CD14-positive monocyte (primary cell): Measurements from ENCODE around the gene WWOX. TPM values are rescaled to one million over a fixed set of nuclear protein-coding genes. Genes with fewer than 3 reads are reported as not detected.

ENCODE experiments used
- DNase-seq, 3 donors: peaks; one replicate each; pipeline ENCODE4 v3.0.0-alpha.2; 2011 to 2022
- H2AFZ ChIP-seq: 2 replicates; pipeline ENCODE4 v1.6.0; 2012; ENCODE audit warnings: mild to moderate bottlenecking, low read depth, low read length, inconsistent platforms; ENCODE audit not compliant: insufficient read depth, poor library complexity, severe bottlenecking
- H3K27ac ChIP-seq, 2 donors: 1 replicate in 1 of 2; 2 replicates in 1 of 2; pipeline ENCODE4 v1.5.1; 2012 to 2013; ENCODE audit warnings: low read length in 2 of 2, control low read depth in 1 of 2, inconsistent platforms in 1 of 2, low read depth in 1 of 2, mild to moderate bottlenecking in 1 of 2
- H3K27me3 ChIP-seq, 2 donors: one replicate each; pipeline versions ENCODE4 v1.6.0 to v1.6.1; 2011 to 2013; ENCODE audit warnings: low read length in 2 of 2; ENCODE audit not compliant: control insufficient read depth in 2 of 2, insufficient read depth in 2 of 2
- H3K36me3 ChIP-seq, 2 donors: replicated peaks in 1 of 2; 1 replicate in 1 of 2; 2 replicates in 1 of 2; pipeline versions ENCODE4 v1.5.1 to v1.6.1; 2012 to 2013; ENCODE audit warnings: low read length in 2 of 2, control low read depth in 1 of 2, inconsistent platforms in 1 of 2, mild to moderate bottlenecking in 1 of 2; ENCODE audit not compliant: insufficient read depth in 2 of 2, control insufficient read depth in 1 of 2
- H3K4me1 ChIP-seq, 2 donors: 1 replicate in 1 of 2; 2 replicates in 1 of 2; pipeline versions ENCODE4 v1.5.1 to v1.6.1; 2012 to 2013; ENCODE audit warnings: low read length in 2 of 2, control low read depth in 1 of 2, inconsistent platforms in 1 of 2, mild to moderate bottlenecking in 1 of 2, moderate library complexity in 1 of 2; ENCODE audit not compliant: insufficient read depth in 2 of 2, control insufficient read depth in 1 of 2
- H3K4me2 ChIP-seq: replicated peaks from 2 replicates; pipeline ENCODE3; 2012; ENCODE audit warnings: low read length, moderate library complexity, mild to moderate bottlenecking; ENCODE audit not compliant: poor library complexity, severe bottlenecking; ENCODE audit errors: extremely low read depth
- H3K4me3 ChIP-seq, 3 experiments: fragments of 200-600 bp in 1 of 3; sonication (generic) in 1 of 3; replicated peaks in 1 of 3; 1 replicate in 2 of 3; 2 replicates in 1 of 3; pipeline ENCODE4 v1.5.1; 2011 to 2013; ENCODE audit warnings: low read length in 3 of 3, mild to moderate bottlenecking in 3 of 3, control low read depth in 2 of 3, low read depth in 2 of 3, inconsistent platforms in 1 of 3, moderate library complexity in 1 of 3
- H3K79me2 ChIP-seq: 2 replicates; pipeline ENCODE4 v1.6.0; 2012; ENCODE audit warnings: mild to moderate bottlenecking, control low read depth, inconsistent platforms, low read length, moderate library complexity; ENCODE audit not compliant: insufficient read depth
- H3K9ac ChIP-seq: 2 replicates; pipeline ENCODE4 v1.6.0; 2017; ENCODE audit warnings: low read length, mild to moderate bottlenecking; ENCODE audit not compliant: insufficient read depth, poor library complexity, severe bottlenecking
- H3K9me3 ChIP-seq, 2 donors: replicated peaks in 1 of 2; 1 replicate in 1 of 2; 2 replicates in 1 of 2; pipeline versions ENCODE4 v1.5.1 to v1.6.1; 2012 to 2013; ENCODE audit warnings: low read length in 2 of 2, control low read depth in 1 of 2; ENCODE audit not compliant: control insufficient read depth in 1 of 2, insufficient read depth in 1 of 2
- H4K20me1 ChIP-seq: 2 replicates; pipeline ENCODE4 v1.6.0; 2012; ENCODE audit warnings: mild to moderate bottlenecking, low read length, control low read depth, moderate library complexity; ENCODE audit not compliant: insufficient read depth
- H3K27ac Mint-ChIP-seq, 7 donors: one replicate each; pipeline ENCODE4 v1.8.0; 2020; ENCODE audit warnings: mild to moderate bottlenecking in 7 of 7, mixed read lengths in 7 of 7, moderate library complexity in 6 of 7, inconsistent platforms in 2 of 7
- H3K27me3 Mint-ChIP-seq, 3 donors: one replicate each; pipeline ENCODE4 v1.8.0; 2021 to 2022; ENCODE audit warnings: low read depth in 3 of 3, mild to moderate bottlenecking in 3 of 3, mixed read lengths in 3 of 3, moderate library complexity in 3 of 3, inconsistent platforms in 1 of 3
- H3K36me3 Mint-ChIP-seq, 2 donors: one replicate each; pipeline ENCODE4 v1.8.0; 2020; ENCODE audit warnings: mixed read lengths in 2 of 2, inconsistent platforms in 1 of 2, mild to moderate bottlenecking in 1 of 2
- H3K4me1 Mint-ChIP-seq: one replicate; pipeline ENCODE4 v1.8.0; 2020; ENCODE audit warnings: mild to moderate bottlenecking, mixed read lengths
- H3K4me3 Mint-ChIP-seq, 2 donors: one replicate each; pipeline ENCODE4 v1.8.0; 2020; ENCODE audit warnings: mild to moderate bottlenecking in 2 of 2, mixed read lengths in 2 of 2, moderate library complexity in 1 of 2
- H3K9me3 Mint-ChIP-seq, 7 donors: one replicate each; pipeline ENCODE4 v1.8.0; 2020 to 2022; ENCODE audit warnings: mixed read lengths in 7 of 7, mild to moderate bottlenecking in 6 of 7, moderate library complexity in 6 of 7, inconsistent platforms in 2 of 7
- CTCF ChIP-seq: fragments of 200-600 bp; IDR thresholded peaks from one replicate; pipeline ENCODE4 v1.8.0; 2022; ENCODE audit warnings: antibody characterized with exemption, mild to moderate bottlenecking
- WGBS: methylation state at CpG from one replicate; pipeline ENCODE4 v1.1.5; 2013; ENCODE audit warnings: missing lambda C conversion rate; ENCODE audit not compliant: insufficient coverage; 5-methylcytosine and 5-hydroxymethylcytosine counted together
- intact Hi-C, 2 donors: fragments of 100-400 bp; cut with micrococcal nuclease; formaldehyde crosslinking; loops; one replicate each; pipeline versions ENCODE4 v1.15.0 to v1.15.1; 2023
- polyA plus RNA-seq, 3 donors: library from polyadenylated mRNA; depleted of rRNA in 1 of 3; unstranded in 2 of 3; stranded (reverse) in 1 of 3; fragments of 300-500 nt in 2 of 3; fragments of >200 nt in 1 of 3; fragmentation: Illumina TruSeq in 2 of 3; gene quantifications; 1 replicate in 2 of 3; 2 replicates in 1 of 3; pipeline ENCODE4 v1.2.3, GENCODE V29; 2012 to 2021

WWOX gene
- polyA plus RNA-seq, 3 donors: 4.0 to 7.0 (median 6.3) TPM

GRCh38 chr16:79055251-79055970, 956.0 kb downstream of the WWOX start:
- WGBS: 92% methylated on average over 2 of the region's 3 CpGs
- peaks cover 0 to 1% (median 0%) of the 10 kb centered on the region in 7 donors for H3K9me3 Mint-ChIP-seq

GRCh38 chr16:79061181-79061580, 961.7 kb downstream of the WWOX start:
- no peaks in the 10 kb centered on the region for H3K9me3 Mint-ChIP-seq
- WGBS: 93% methylated on average over 4 of the region's 6 CpGs
- Histone ChIP-seq H3K9me3 (no peaks in the 10 kb centered on the region), H3K9ac (no peak overlapping the region), H4K20me1 (no peaks in the 10 kb centered on the region), H3K27ac (no peak overlapping the region), H3K4me2 (no peak overlapping the region), H3K27me3 (no peaks in the 10 kb centered on the region), H3K79me2 (no peaks in the 10 kb centered on the region), H3K4me3 (no peak overlapping the region), H3K4me1 (no peaks in the 10 kb centered on the region), H2AFZ (no peak overlapping the region), H3K36me3 (no peaks in the 10 kb centered on the region)
- peaks cover 0 to 8% (median 2%) of the 10 kb centered on the region in 3 donors for H3K27me3 Mint-ChIP-seq
- no peaks in the 10 kb centered on the region for H3K4me1 Mint-ChIP-seq
- no peaks in the 10 kb centered on the region for H3K36me3 Mint-ChIP-seq
- DNase-seq: no peak
- intact Hi-C loops: no loop called here
- TF ChIP-seq CTCF: no peak
- no peak overlapping the region for H3K4me3 Mint-ChIP-seq
- H3K27ac Mint-ChIP-seq: no peak overlapping the region

More at GRCh38 chr16:79055251-79055970, 956.0 kb downstream of the WWOX start:
- Histone ChIP-seq H3K4me3 (no peak overlapping the region), H2AFZ (no peak overlapping the region), H3K4me1 (no peaks in the 10 kb centered on the region), H3K36me3 (no peaks in the 10 kb centered on the region), H4K20me1 (no peaks in the 10 kb centered on the region), H3K79me2 (no peaks in the 10 kb centered on the region), H3K27me3 (no peaks in the 10 kb centered on the region), H3K4me2 (no peak overlapping the region), H3K9me3 (no peaks in the 10 kb centered on the region), H3K27ac (no peak overlapping the region), H3K9ac (no peak overlapping the region)
- no peaks in the 10 kb centered on the region for H3K4me1 Mint-ChIP-seq
- intact Hi-C loops: no loop called here
- peaks cover 0 to 3% (median 2%) of the 10 kb centered on the region in 3 donors for H3K27me3 Mint-ChIP-seq
- H3K4me3 Mint-ChIP-seq: no peak overlapping the region
- no peaks in the 10 kb centered on the region for H3K36me3 Mint-ChIP-seq
- TF ChIP-seq CTCF: no peak
- H3K27ac Mint-ChIP-seq: no peak overlapping the region
- no peak for DNase-seq
